GM21576 (cell line): ENCODE results near the gene ANKRD44.

Experiments
- ATAC-seq: cut with Tn5 transposase; IDR thresholded peaks from one replicate; pipeline ENCODE4 v1.9.1; 2021; ENCODE audit warnings: mild to moderate bottlenecking, moderate library complexity; ENCODE audit not compliant: unreplicated experiment

ANKRD44 gene

GRCh38 chr2:196970099-196970498 is 340.5 kb downstream of the ANKRD44 start:
- ATAC-seq, result no peak

- no peak for ATAC-seq
These were observed 342.1 kb downstream of the ANKRD44 start for GRCh38 chr2:196968516-196968915.

DNA sequence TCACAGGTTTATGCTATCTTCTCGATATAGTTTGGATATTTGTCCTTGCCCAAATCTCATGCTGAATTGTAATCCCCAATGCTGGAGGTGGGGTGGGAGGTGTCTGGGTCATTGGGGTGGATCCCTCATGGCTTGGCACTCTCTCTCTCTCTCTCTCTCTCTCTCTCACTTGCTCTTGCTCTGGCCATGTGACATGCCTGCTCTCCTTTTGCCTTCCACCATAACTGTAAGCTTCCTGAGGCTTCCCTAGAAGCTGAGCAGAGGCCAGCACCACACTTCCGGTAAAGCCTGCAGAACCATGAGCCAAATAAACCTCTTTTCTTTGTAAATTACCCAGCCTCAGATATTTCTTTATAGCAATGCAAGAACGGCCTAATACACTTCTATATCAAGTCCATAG is 342.8 kb downstream of the ANKRD44 start:
- no peak for ATAC-seq

DNA sequence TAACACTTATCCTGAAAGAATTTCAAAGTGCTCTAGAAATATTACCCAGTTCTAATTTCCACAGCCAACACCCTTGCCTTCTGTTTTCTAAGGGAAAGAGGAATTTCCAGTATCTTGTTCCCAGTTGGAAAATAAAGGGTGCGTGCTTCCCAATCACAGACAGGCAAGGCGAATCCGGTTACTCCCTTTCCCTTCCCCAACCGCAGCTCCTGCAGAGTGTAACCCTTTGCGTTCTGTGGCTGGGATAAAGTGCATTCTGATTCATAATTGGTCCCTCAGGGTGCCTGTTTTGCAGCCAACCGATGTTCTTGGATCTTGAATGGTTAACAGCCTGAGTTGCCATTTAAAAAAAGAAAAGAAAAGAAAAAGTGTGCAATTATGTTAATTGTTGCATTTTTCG is 343.5 kb downstream of the ANKRD44 start:
- ATAC-seq, result no peak

- no peak for ATAC-seq
These were observed 344.5 kb downstream of the ANKRD44 start for GRCh38 chr2:196966061-196966460.

GRCh38 chr2:196965651-196966050 is 344.9 kb downstream of the ANKRD44 start:
- no peak for ATAC-seq

GRCh38 chr2:196963961-196964360 is 346.6 kb downstream of the ANKRD44 start:
- no peak for ATAC-seq

- no peak for ATAC-seq
These were observed 347.5 kb downstream of the ANKRD44 start for GRCh38 chr2:196963043-196963442.

- no peak for ATAC-seq
These were observed 348.3 kb downstream of the ANKRD44 start for GRCh38 chr2:196962325-196962724.

DNA sequence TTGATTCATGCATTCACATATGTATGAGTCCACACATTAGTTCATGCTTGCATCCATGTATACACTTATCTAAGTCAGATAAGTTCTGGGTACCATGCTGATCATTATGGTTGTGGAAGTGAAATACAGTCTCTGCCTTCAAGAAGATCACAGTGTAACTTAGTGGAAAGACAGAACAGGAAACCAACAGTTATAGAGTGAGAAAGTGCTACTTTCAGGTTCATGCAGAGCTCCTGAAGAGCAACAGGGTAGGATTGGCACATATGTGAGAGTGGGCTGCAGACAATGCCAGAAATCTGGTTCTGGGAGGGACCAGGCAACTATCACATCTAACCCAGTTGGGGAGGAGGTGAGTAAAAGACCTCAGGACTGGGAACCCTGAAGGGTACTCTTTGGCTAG is 348.7 kb downstream of the ANKRD44 start:
- ATAC-seq, result peak; percentile 99

- ATAC-seq, result no peak
These were observed 350.7 kb downstream of the ANKRD44 start for GRCh38 chr2:196959734-196960338.

GRCh38 chr2:196959281-196959680 is 351.3 kb downstream of the ANKRD44 start:
- no peak for ATAC-seq

DNA sequence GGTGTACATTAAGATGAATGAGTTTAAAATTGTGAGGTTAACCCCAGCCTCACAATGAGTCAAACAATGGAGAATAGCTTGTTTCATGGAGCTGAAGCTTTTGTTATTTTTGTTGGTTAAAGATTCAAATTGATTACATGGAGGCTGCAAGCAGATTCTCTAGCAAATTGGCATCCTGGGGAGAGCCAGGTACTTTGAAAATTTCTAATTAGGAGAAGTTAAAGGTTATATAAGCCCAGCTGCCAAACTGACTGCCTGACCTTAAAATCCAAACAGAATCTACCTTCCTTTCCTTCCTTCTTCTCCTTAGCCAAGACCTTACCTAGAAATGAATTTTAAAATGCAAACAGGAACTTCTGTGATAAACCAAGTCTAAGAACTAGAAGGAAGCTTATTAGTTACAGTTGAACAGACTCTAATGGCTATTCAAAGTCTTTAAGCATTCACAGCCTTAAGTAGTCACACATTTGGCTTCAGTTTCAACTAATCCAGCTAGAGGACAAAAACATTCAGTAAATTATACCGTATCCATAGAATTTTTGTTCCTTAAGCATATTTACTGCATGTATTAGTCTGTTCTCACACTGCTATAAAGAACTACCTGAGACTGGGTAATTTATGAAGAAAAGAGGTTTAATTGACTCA is 352.6 kb downstream of the ANKRD44 start:
- no peak for ATAC-seq

DNA sequence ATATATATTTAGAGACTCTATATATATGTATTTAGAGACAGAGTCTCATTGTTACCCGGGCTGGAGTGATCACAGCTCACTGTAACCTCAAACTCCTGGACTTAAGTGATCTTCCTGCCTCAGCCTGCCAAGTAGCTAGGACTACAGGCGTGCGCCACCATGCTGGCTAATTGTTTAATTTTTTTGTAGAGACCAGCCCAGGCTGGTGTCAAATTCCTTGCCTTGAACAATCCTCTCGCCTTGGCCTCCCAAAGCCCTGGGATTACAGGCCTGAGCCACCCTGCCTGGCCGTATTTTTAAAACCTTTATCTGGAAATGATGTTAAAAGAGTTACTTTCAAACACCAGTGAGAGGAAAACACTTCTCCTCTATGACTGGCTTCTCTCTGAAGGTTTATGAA is 353.1 kb downstream of the ANKRD44 start:
- ATAC-seq, result no peak

GRCh38 chr2:196956069-196956468 is 354.5 kb downstream of the ANKRD44 start:
- ATAC-seq, result no peak

GRCh38 chr2:196955036-196955435 is 355.5 kb downstream of the ANKRD44 start:
- no peak for ATAC-seq

GRCh38 chr2:196954001-196954400 is 356.6 kb downstream of the ANKRD44 start:
- no peak for ATAC-seq

DNA sequence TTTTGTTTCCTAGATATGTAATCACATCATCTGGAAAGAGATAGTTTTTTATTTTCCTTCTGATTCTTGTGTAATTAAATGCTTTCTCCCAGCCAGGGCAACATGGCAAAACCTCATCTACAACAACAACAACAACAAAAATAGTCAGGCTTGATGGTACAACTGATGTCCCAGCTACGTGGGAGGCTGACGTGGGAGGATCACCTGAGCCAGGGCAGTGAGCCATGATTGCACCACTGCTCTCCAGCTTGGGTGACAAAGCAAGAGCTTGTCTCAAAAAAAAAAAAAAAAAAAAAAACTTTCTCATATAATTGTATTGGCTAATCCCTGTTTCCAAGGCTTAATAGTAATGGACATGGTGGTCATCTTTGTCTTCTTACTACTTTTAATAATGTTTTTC is 357.6 kb downstream of the ANKRD44 start:
- no peak for ATAC-seq

DNA sequence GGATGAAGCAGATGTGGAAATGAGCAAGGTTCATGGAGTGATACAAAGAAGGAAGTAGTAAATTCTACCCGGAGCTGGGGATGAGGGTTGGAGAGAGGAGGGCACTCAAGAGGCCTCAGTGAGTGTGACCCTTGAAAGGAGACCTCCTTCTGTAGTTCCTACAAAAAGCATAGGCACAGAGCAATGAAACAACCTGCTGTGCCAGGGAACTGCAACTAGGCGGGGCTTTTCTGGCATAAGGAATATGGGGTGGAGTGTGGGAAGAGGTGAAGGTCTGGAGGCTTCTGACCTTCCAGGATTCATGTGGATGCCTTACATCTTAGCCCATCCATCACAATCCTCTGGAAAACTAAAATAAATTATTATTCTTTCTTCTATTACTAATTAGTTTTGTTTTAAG is 358.6 kb downstream of the ANKRD44 start:
- ATAC-seq, result no peak

DNA sequence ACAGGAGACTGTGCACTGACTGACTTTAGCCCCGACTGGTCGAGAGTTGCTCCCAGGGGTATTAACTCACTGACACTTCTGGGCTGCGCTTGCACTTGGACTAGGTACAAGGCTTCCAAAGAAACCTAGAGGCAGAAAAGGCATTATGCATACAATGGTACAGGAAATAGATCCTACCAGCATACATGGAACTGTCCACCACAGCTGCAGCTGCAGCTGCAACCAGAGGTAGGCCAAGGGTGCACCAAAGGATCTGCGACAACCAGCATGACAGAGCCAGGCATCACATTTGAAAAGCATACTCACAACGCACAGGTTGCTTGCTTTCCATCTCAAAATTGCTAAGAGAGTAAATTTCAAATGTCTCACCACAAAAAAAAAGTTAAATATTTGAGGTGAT is 361.5 kb downstream of the ANKRD44 start:
- no peak for ATAC-seq

DNA sequence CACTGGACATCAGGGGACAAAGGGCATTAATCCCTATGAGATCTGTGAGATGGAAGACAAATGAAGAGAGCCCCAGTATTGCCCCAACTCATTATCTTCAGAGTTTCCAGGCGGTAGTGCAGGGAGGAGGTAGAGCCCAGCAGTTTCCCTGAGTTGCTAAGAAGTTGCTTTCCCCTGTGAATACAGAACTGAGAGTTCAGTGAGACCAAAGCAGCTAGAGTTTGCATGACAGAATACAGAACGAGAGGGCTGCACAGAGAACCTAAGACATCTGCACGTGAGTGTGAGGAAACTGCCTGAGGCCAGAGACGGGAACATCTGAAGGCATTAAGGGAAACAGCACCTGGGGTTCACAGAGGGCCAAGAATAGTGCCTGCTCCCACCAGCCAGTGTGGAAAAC is 366.0 kb downstream of the ANKRD44 start:
- ATAC-seq, result peak; percentile 94

- no peak for ATAC-seq
These were observed 369.0 kb downstream of the ANKRD44 start for GRCh38 chr2:196941398-196942078.
